Hepatic stellate cell (primary cell): ENCODE results near the gene CASQ1.

Experiments
- DNase-seq: peaks from one replicate; pipeline ENCODE4 v3.0.0; 2011; ENCODE audit warnings: low spot score

Gene CASQ1

GRCh38 chr1:160226623-160227022, 36.2 kb downstream of the CASQ1 start:
- DNase-seq, result no peak

- no peak for DNase-seq
Observed at GRCh38 chr1:160227034-160227433, 36.7 kb downstream of the CASQ1 start.

DNA sequence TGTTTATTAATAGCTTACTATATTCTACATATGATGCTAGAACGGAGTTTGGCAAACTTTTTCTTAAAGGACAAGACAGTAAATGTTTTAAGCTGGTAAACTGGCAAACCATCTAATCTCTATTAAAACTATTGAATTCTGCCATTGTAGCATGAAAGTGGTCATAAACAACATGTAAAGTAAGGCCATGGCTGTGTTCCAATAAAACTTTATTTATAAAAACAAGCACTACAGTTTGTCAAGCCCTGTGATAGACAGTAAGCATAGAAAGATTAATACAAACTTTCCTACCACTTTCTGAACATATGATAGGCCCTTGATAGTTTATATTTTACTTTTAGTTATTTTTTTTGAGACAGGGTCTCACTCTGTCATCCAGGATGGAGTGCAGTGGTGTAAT, 37.2 kb downstream of the CASQ1 start:
- no peak for DNase-seq

DNA sequence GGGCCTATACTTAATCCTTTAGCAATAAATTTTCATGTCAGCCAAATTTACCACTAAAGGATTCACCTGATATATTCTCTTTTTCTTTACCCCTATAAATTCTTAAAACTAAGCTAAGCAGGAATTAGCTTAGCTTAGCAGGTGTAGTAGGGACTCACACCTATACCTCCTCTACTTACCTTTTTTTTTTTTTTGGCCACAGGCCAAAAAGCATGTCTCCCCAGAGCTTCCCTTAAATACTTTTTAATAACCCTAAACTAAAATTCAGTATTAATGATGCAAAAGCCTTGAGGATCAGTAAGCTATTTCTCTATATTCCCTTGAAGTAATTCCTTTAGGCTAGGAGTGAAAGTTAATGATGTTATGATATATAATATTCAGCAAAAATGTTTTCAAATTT, 38.1 kb downstream of the CASQ1 start:
- DNase-seq, result no peak

DNA sequence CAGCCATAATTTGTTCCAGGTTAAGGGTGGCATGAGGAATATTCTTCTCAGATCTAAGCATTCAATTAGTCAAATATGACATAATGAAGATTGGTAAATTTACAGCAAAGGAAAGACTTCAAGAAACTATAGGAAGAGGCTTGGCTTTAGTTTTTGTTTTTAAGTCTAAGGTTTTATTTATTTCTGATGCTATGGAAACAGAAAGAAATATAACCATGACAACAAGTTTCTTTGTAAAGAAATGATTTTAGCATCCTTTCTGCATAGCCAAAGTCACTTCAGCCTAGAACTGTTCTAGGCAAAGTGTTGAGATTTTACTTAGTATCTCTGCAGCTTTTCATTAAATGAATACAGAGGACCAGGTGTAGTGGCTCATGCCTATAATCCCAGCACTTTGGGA, 42.5 kb downstream of the CASQ1 start:
- no peak for DNase-seq

DNA sequence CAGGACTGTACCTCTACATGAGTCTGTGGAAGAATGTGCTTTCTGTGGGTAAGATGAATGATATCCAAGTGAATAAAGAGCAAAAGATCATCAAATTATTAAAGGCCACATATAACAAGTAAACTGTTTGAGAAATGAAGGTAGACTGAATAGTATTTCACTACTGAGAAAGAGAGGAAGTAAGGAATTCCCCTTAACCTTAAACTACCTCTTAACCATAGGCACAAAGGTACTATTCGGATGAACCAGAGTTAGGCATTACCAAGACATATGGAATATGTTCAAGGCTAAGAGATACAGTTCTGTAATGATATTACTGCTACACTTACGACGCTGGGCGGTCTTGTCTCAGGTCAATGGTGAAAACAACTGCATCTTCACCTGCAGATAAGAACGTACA, 46.4 kb downstream of the CASQ1 start:
- DNase-seq, result no peak

DNA sequence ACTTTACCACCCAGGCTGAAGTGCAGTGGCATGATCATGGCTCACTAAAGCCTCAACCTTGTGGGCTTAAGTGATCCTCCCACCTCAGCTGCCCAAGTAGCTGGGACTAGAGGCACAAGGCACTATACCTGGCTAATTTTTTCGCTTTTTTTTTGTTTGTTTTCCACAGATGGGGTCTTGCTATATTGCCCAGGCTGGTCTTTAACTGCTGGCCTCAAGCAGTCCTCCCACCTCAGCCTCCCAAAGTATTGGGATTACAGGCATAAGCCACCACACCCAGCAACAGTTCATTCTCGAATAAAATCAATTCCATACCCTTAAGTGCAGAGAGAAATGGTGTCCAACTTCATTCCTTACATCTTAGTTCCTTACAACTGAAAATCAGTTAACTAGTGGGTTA, 47.2 kb downstream of the CASQ1 start:
- no peak for DNase-seq

GRCh38 chr1:160238408-160238807, 48.0 kb downstream of the CASQ1 start:
- no peak for DNase-seq

- no peak for DNase-seq
Observed at GRCh38 chr1:160239582-160240299, 49.4 kb downstream of the CASQ1 start.

- DNase-seq, result no peak
Observed at GRCh38 chr1:160243767-160244166, 53.4 kb downstream of the CASQ1 start.

DNA sequence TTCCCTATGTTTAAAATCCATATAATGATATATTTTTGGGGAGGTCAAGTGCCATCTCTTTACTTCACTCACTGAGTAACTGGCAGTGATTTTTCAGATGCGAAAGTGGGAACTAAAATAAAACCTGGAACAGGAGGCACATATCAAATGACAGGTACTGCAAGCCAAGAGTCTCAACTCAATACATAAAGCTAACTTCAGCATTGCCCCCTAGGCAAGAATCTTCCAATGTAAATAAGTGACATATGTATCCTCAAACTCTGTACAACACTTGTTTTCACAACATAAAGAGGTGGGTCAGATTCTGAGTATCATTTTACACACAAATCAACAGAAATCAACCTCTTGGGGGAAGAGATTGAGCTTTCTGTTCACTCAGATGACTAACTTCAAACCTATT, 53.8 kb downstream of the CASQ1 start:
- no peak for DNase-seq

GRCh38 chr1:160245434-160245833, 55.1 kb downstream of the CASQ1 start:
- DNase-seq, result no peak

- no peak for DNase-seq
Observed at GRCh38 chr1:160247053-160247452, 56.7 kb downstream of the CASQ1 start.

GRCh38 chr1:160251011-160251410, 60.6 kb downstream of the CASQ1 start:
- DNase-seq, result no peak
